GM12878 (cell line): ENCODE results near the gene SULT2B1. TPM values are rescaled to one million over a fixed set of nuclear protein-coding genes. Genes with fewer than 3 reads are reported as not detected.

Experiments
- ATAC-seq: fragments of 200-7000 bp; cut with Tn5 transposase; 3 replicates; pipeline ENCODE4 v1.9.1; 2020; ENCODE audit warnings: mild to moderate bottlenecking, moderate library complexity
- BruUV-seq: library from RNA; stranded (reverse); fragments of 400-500 nt; replicated peaks from 2 replicates; lab custom pipeline; 2021; lab: Mats Ljungman, UMichigan
- CTCF ChIA-PET: fragments of 300-600 bp; sonication (Branson Sonifier 250); formaldehyde crosslinking; extraction: SDS; loops from one replicate; lab custom pipeline; 2021; ENCODE audit warnings: inconsistent platforms; lab: Yijun Ruan, JAX
- POLR2A ChIA-PET: fragments of 350-600 bp; formaldehyde crosslinking; extraction: SDS; loops from one replicate; lab custom pipeline; 2021; ENCODE audit warnings: inconsistent platforms; lab: Charles Lee
- RAD21 ChIA-PET: fragments of 300-600 bp; sonication (Branson Sonifier 250); formaldehyde crosslinking; loops from one replicate; lab custom pipeline; 2023; ENCODE audit warnings: antibody characterized with exemption; ENCODE audit not compliant: unreplicated experiment; lab: Charles Lee
- SMC1A ChIA-PET: fragments of 300-600 bp; sonication (Branson Sonifier 250); formaldehyde crosslinking; loops from one replicate; lab custom pipeline; 2023; ENCODE audit not compliant: unreplicated experiment, uncharacterized antibody; lab: Charles Lee
- DNase-seq: peaks from one replicate; pipeline ENCODE4 v3.0.0-alpha.2; 2011; ENCODE audit warnings: low read depth, low spot score
- FAIRE-seq: peaks from 3 replicates; lab custom pipeline; 2011; peaks lifted over from hg19 to GRCh38; lab: Jason Lieb, UNC
- H2AFZ ChIP-seq: 2 replicates; pipeline ENCODE4 v1.6.0; 2011; ENCODE audit warnings: low read depth, low read length, control low read depth; ENCODE audit not compliant: control insufficient read depth
- H3K27ac ChIP-seq: 2 replicates; pipeline ENCODE4 v1.5.1; 2011; ENCODE audit warnings: control low read depth; ENCODE audit not compliant: control insufficient read depth, insufficient read depth
- H3K27me3 ChIP-seq, 2 experiments: replicated peaks in 1 of 2; 2 replicates each; pipeline versions ENCODE4 v1.6.0 to v1.6.1; 2011; ENCODE audit warnings: low read length in 1 of 2; ENCODE audit not compliant: control insufficient read depth in 2 of 2, insufficient read depth in 2 of 2
- H3K36me3 ChIP-seq, 2 experiments: 2 replicates each; pipeline ENCODE4 v1.5.1; 2011; ENCODE audit warnings: low read length in 1 of 2; ENCODE audit not compliant: control insufficient read depth in 2 of 2, insufficient read depth in 2 of 2
- H3K4me1 ChIP-seq: 2 replicates; pipeline ENCODE4 v1.6.1; 2011; ENCODE audit warnings: mild to moderate bottlenecking, low read length, moderate library complexity, mixed read lengths; ENCODE audit not compliant: control insufficient read depth, insufficient read depth
- H3K4me2 ChIP-seq: 2 replicates; pipeline ENCODE4 v1.6.0; 2011; ENCODE audit warnings: control low read depth; ENCODE audit not compliant: control insufficient read depth, insufficient read depth
- H3K4me3 ChIP-seq: fragments of 200-600 bp; sonication (generic); 2 replicates; pipeline ENCODE4 v1.5.1; 2016
- H3K79me2 ChIP-seq: 2 replicates; pipeline ENCODE4 v1.6.0; 2011; ENCODE audit warnings: low read length; ENCODE audit not compliant: control insufficient read depth, insufficient read depth
- H3K9ac ChIP-seq: 2 replicates; pipeline ENCODE4 v1.8.0; 2011; ENCODE audit warnings: low read length, control low read depth, mixed read lengths; ENCODE audit not compliant: control insufficient read depth, insufficient read depth
- H3K9me3 ChIP-seq: replicated peaks from 3 replicates; pipeline ENCODE4 v1.5.1; 2011; ENCODE audit warnings: mild to moderate bottlenecking, low read length; ENCODE audit not compliant: control insufficient read depth, insufficient read depth
- H4K20me1 ChIP-seq: 2 replicates; pipeline ENCODE4 v1.6.0; 2011; ENCODE audit not compliant: control insufficient read depth, insufficient read depth
- EED ChIP-seq: sonication (generic); IDR thresholded peaks from 2 replicates; pipeline ENCODE4 v1.6.1; 2016; ENCODE audit warnings: antibody characterized with exemption, low read depth
- EZH2 ChIP-seq: IDR thresholded peaks from 2 replicates; pipeline ENCODE4 v1.6.1; 2012; ENCODE audit warnings: low read depth, mild to moderate bottlenecking, control low read depth, inconsistent platforms, low read length, borderline replicate concordance; ENCODE audit not compliant: control insufficient read depth
- FOXM1 ChIP-seq: IDR thresholded peaks from 2 replicates; pipeline ENCODE4 v1.6.1; 2012; ENCODE audit warnings: low read depth, mild to moderate bottlenecking, inconsistent platforms, low read length, moderate library complexity
- HDGF ChIP-seq: fragments of 450-650 bp; IDR thresholded peaks from 2 replicates; pipeline ENCODE4 v1.6.1; 2016; ENCODE audit warnings: antibody characterized with exemption
- NFXL1 ChIP-seq: fragments of 450-650 bp; IDR thresholded peaks from 2 replicates; pipeline ENCODE4 v1.6.1; 2017; ENCODE audit warnings: antibody characterized with exemption, mild to moderate bottlenecking, borderline replicate concordance
- PRDM15 ChIP-seq: fragments of 450-650 bp; formaldehyde crosslinking; IDR thresholded peaks from 2 replicates; pipeline ENCODE4 v1.4.0; 2020; ENCODE audit warnings: mild to moderate bottlenecking, moderate library complexity
- RAD21 ChIP-seq: IDR thresholded peaks from 2 replicates; pipeline ENCODE4 v1.6.1; 2011; ENCODE audit warnings: mild to moderate bottlenecking, low read depth, low read length, moderate library complexity; ENCODE audit not compliant: insufficient read depth
- RAD51 ChIP-seq: fragments of 450-650 bp; IDR thresholded peaks from 2 replicates; pipeline ENCODE4 v1.6.1; 2016; ENCODE audit warnings: moderate library complexity, mild to moderate bottlenecking, inconsistent platforms
- SMARCA5 ChIP-seq: fragments of 450-650 bp; IDR thresholded peaks from 2 replicates; pipeline ENCODE4 v1.6.1; 2017; ENCODE audit warnings: mild to moderate bottlenecking
- ZBED1 ChIP-seq: IDR thresholded peaks from 2 replicates; pipeline ENCODE4 v1.6.1; 2016; ENCODE audit warnings: borderline replicate concordance
- ZNF384 ChIP-seq: IDR thresholded peaks from 2 replicates; pipeline ENCODE4 v1.6.1; 2012; ENCODE audit warnings: low read depth, mild to moderate bottlenecking, low read length, improper control_type of control experiment, borderline replicate concordance
- WGBS: methylation state at CpG from one replicate; pipeline ENCODE4 v1.1.6; 2016; ENCODE audit warnings: low lambda C conversion rate; ENCODE audit not compliant: insufficient replicate concordance, insufficient coverage; ENCODE audit errors: missing lambda C conversion rate; 5-methylcytosine and 5-hydroxymethylcytosine counted together
- in situ Hi-C: fragments of 300-500 bp; cut with MboI; formaldehyde crosslinking; loops from 9 replicates; pipeline ENCODE4 v1.14.3; 2018; ENCODE audit warnings: mixed read lengths
- intact Hi-C: fragments of 100-400 bp; cut with micrococcal nuclease; formaldehyde crosslinking; loops from one replicate; pipeline ENCODE4 v1.14.2; 2022; ENCODE audit not compliant: unreplicated experiment
- polyA plus RNA-seq, 11 experiments: library from polyadenylated mRNA; depleted of rRNA in 4 of 11; unstranded in 6 of 11; stranded (reverse) in 5 of 11; fragments of >200 nt; fragmentation: Nextera tagmentation in 4 of 11; fragmentation: Illumina TruSeq in 1 of 11; extraction: Ambion mirVana in 4 of 11; extraction: Trizol in 1 of 11; gene quantifications; 1 replicate in 1 of 11; 2 replicates in 10 of 11; pipeline versions ENCODE4 v1.2.1 to v1.2.3, GENCODE V29; 2011 to 2016; ENCODE audit warnings: inconsistent platforms in 2 of 11, missing spikeins in 2 of 11, low read depth in 1 of 11
- total RNA-seq, 4 experiments: library from RNA; depleted of rRNA in 3 of 4; stranded (reverse); fragments of >200 nt in 3 of 4; fragmentation: Illumina TruSeq in 1 of 4; extraction: Trizol in 1 of 4; gene quantifications; 2 replicates each; pipeline versions ENCODE4 v1.2.1 to v1.2.3, GENCODE V29; 2013 to 2021
- TF ChIP-seq, protein P1 (sequence below): fragments of 450-650 bp; IDR thresholded peaks from 2 replicates; pipeline ENCODE4 v1.6.1; 2017; ENCODE audit warnings: mild to moderate bottlenecking

Gene SULT2B1
- total and polyA plus RNA-seq, 10 of the 15 experiments (the other 5 are each of a cell fraction or from before 2014, with no cell fraction given) = 0.11 to 0.14 TPM; not detected in 8

DNA sequence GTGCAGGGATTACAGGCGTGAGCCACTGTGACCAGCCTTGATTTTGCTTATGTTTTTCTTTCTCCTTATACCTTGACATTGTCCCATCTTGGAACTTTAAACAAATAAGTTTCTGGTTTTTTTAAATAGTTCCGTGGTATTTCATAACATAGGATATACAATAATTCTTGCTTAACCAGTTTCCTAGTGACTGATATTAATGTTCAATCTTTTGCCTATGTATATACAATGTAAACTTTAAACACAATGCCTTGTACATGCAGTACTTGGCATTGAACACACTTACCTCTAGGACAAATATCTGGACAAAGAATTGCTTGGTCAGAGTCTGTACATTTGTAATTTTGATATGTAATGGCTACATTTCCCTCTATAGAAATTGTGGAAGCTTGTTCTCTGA lies 30.2 kb downstream of the SULT2B1 start:
- Histone ChIP-seq H3K27ac (no peak overlapping the region), H3K79me2 (no peaks in the 10 kb centered on the region), H3K9me3 (no peaks in the 10 kb centered on the region), H4K20me1 (no peaks in the 10 kb centered on the region), H3K36me3 (no peaks in the 10 kb centered on the region), H3K4me2 (no peak overlapping the region), H3K4me1 (peaks cover 4% of the 10 kb centered on the region), H3K9ac (no peak overlapping the region), H2AFZ (no peak overlapping the region), H3K27me3 (no peaks in the 10 kb centered on the region), H3K4me3 (no peak overlapping the region)
- in situ Hi-C loops = loop anchor here (5.0 kb wide), 1 partner anchor 75 kb away; no protein-coding TSS in a partner anchor
- POLR2A ChIA-PET = no interaction called here
- ATAC-seq (no peak), DNase-seq (no peak), FAIRE-seq (no peak)
- TF ChIP-seq ZNF384 (no peak), ZBED1 (no peak), SMARCA5 (no peak), PRDM15 (CRISPR knock-in tag) (no peak), NFXL1 (no peak), FOXM1 (no peak), HDGF (no peak), RAD51 (no peak), EZH2 (no peak), RAD21 (no peak), EED (no peak)
- TF ChIP-seq, protein P1, sequence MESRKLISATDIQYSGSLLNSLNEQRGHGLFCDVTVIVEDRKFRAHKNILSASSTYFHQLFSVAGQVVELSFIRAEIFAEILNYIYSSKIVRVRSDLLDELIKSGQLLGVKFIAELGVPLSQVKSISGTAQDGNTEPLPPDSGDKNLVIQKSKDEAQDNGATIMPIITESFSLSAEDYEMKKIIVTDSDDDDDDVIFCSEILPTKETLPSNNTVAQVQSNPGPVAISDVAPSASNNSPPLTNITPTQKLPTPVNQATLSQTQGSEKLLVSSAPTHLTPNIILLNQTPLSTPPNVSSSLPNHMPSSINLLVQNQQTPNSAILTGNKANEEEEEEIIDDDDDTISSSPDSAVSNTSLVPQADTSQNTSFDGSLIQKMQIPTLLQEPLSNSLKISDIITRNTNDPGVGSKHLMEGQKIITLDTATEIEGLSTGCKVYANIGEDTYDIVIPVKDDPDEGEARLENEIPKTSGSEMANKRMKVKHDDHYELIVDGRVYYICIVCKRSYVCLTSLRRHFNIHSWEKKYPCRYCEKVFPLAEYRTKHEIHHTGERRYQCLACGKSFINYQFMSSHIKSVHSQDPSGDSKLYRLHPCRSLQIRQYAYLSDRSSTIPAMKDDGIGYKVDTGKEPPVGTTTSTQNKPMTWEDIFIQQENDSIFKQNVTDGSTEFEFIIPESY = no peak
- RAD21 ChIA-PET = interaction anchor here (1.1 kb wide), 1 partner anchor 27 kb away, joined by 3 read pairs; no protein-coding TSS in a partner anchor
- SMC1A ChIA-PET = interaction anchor here (1.3 kb wide), 1 partner anchor 26 kb away, joined by 4 read pairs; no protein-coding TSS in a partner anchor
- CTCF ChIA-PET = interaction anchor here (1.2 to 9.9 kb wide), 5 partner anchors 8 to 261 kb away, joined by 3 to 155 read pairs (median 11); no protein-coding TSS in a partner anchor
- no TSS peak for BruUV-seq
- intact Hi-C loops = no loop called here
- WGBS = 50% methylated on average over 2 of the region's 2 CpGs
